HG03066 (cell line): ENCODE data around the gene TBC1D19.
"Not testable (repeated sequence)": the region's sequence is repeated elsewhere in the genome, so short reads cannot be mapped to it uniquely, and the experiment has no call there.

Experiments
- ATAC-seq: cut with Tn5 transposase; IDR thresholded peaks from one replicate; pipeline ENCODE4 v1.9.1; 2021; ENCODE audit warnings: low read depth; ENCODE audit not compliant: unreplicated experiment

TBC1D19 gene, protein sequence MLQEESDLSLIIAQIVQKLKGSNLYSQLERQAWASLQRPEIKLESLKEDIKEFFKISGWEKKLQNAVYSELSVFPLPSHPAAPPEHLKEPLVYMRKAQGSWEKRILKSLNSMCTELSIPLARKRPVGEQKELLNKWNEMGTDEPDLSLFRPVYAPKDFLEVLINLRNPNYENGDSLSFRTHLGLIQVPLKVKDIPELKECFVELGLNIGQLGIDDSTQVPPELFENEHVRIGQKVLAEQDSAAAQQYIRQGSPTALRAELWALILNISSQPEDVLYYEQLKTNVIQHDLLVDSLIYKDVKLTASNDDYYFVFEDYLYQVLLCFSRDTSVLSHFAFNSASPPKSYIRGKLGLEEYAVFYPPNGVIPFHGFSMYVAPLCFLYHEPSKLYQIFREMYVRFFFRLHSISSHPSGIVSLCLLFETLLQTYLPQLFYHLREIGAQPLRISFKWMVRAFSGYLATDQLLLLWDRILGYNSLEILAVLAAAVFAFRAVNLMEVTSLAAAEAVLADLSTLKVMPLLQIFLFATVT

DNA sequence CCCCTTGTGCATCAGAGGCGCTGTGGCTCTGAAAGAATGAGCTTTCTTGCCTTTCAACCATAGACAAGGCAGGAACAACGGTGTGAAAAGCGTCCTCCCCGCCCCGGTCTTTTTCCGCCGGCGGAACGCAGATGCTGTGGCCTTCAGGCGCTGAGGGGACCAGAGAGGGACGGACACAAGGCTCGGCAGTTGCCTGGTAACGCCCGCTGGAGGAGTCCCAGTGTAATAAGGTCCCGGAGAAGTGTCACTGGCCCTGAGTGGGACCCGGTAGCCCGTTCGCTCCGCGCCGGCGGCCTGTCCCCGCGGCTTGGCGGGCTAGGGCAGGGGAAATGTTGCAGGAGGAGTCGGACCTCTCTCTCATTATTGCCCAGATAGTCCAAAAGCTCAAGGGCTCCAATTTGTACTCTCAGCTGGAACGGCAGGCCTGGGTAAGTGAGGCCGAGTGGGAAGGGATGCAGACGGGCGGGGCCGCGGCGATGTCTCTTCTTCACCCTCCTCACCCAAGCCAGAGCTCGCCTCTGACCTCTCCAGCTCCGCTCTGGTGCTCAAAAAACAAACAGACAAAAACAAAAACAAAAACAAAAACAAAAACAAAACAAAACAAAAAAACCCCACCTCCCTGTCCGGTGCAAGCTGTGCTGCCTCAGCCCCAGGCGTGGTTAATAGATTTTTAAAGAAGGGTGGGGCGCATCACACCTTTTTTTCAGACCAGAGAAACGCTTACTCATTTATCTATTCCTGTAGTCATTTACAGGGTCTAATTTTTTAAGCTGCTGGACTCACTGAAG, at the start of gene TBC1D19:
TBC1D19 (plus strand) TSS at position 220 of the 788 bp plus-strand sequence; CDS start at position 330, 110 bp downstream.
- peak; percentile 99 for ATAC-seq

DNA sequence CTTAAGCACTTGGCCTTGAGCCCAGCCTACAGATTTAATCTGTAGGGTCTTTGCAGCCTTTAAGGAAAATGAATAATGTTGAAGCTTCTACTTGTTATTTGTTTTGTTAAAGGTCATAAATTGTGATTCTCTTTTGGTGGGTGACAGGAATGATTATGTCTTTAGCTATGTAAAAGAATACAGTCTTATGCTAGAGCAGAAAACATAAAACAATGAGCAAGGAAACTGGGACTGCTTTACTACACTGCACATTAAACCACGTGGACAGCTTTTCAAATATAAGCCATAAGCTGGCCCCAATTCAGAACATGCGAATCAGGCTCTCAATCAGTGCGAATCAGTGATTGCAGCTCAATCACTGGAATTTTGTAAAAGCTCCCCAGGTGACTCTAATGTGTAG, 40.9 kb upstream of the TBC1D19 start:
- no peak for ATAC-seq

DNA sequence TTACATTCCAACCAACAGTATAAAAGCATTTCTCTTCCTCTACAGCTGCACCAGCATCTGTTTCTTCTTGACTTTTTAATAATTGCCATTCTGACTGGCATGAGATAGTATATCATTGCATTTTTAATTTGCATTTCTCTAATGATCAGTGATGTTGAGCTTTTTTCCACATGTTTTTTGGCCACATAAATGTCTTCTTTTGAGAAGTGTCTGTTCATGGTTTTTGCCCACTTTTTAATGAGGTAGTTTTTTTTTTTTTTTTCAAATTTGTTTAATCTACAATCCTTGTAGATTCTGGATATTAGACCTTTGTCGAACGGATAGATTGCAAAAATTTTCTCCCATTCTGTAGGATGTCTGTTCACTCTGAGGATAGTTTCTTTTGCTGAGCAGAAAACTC, 39.5 kb upstream of the TBC1D19 start:
- no peak for ATAC-seq

DNA sequence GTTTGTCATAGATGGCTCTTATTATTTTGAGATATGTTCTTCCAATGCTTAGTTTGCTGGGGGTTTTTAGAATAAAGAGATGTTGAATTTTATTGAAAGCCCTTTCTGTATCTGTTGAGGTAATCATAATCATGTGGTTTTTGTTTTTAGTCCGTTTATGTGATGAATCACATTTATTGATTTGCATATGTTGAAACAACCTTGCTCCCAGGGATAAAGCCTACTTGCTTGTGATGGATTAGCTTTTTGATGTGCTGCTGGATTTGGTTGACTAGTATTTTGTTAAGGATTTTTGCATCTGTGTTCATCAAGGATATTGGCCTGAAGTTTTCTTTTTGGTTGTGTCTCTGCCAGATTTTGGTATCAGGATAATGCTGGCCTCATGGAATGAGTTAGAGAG, 35.5 kb upstream of the TBC1D19 start:
- not testable (repeated sequence) for ATAC-seq

DNA sequence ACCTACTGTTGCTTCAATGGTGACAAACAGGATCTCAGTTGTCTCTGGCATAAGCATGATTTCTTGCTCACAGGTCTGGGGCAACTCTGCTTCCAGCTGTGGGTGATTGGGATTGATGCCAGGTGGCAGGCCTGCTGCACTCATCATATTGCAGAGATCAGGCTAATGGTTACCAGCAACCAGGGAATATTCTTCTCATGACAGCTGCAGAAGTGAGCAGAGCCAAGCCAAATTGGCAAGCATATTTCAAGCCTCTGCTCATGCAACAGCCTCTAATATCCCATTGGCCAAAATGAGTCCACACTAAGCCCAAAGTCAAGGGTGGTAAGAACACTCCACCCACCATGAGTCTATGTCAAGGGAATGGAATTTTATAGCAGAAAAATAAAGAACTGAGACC, 26.7 kb upstream of the TBC1D19 start:
- ATAC-seq = no peak

DNA sequence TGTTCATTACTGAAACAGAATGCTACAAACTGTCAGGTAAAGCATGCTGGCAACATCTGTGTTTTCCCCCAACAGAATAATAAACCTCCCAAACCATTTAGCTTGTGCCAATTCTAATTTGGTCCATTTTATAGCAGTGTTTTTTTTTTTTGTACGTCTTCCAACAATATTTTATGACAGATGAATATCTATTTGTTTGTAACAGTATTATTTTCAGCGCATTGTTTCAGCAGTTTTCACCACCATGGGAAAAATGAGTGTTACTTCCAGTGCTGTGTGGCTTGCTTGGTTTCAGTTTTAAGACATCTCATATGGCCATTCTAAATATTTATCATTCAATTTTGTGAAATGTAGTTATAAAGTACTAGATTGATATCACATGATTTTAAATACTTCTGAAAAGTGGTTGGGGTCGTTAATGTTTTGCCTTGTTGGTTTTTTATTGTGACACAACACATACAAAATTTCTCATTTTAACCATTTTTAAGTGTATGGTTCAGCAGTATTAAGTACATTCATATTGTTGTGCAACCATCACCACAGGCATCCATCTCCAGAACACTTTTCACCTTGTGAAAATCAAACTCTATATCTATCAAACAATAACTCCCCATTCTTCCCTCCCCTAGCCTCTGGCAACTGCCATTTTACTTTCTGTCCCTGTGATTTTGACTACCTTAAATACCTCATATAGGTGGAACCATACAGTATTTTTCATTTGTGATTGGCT, 25.6 kb upstream of the TBC1D19 start:
- no peak for ATAC-seq

DNA sequence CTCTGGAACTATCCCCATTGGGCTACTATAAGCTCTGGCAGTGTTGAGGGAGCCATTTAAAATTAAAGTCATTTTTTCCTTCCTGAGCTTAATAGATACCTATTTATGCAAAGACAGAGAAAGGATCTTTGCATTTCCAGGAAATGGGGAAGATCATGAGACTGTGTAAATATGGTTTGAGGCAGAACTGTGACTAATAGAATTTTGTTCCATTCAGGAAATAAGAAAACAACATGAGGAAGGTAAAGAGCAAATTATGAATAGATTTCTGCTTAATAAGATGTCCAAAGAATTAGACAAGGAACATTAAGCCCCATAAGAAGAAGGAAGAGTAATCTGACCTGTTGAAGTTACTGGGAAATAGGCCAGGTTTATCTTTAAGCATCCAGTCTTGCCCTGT, 17.8 kb upstream of the TBC1D19 start:
- ATAC-seq = no peak

DNA sequence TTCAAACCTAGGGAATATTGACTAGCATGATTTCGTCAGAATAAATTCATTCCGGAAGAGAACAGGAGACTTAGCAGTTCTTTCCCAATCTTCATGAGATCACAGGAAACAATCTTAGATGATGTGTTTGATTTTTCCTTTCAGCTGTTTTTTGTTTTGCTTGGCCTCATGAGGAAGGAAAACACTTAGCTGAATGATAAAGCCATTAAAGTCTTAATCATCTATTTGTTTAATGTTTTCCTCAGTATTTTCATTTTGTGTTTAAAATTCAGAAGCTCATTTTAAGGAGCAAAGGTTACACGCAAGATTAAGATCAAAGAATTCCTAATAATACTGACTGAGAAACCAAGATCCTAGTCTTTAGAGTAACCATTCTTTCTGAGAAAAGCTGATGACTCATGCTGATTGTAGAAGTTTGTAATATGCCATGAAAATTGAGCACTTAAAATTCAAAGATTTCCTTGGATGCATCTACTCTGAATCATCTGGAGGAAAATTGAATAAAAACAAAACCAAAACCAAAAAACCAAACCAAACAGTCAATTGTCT, 15.4 kb upstream of the TBC1D19 start:
- ATAC-seq = no peak

DNA sequence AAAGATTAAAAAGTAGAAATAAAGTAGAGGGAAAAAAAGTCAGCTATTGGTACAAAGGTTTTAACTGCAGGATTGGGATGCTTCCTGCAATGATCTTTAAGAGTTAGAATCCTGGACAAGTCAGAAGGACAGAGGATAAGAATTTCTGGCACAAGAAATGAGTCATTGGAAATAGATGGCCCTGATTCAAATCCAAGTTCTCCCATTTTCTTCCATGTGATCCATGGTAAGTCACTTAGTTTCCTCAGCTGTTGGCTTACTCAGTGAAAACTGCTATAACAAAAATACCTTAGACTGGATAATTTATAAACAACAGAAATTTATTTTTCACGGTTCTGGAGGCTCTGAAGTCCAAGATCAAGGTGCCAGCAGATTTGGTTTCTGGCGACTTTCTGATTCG, 13.3 kb upstream of the TBC1D19 start:
- ATAC-seq = no peak

DNA sequence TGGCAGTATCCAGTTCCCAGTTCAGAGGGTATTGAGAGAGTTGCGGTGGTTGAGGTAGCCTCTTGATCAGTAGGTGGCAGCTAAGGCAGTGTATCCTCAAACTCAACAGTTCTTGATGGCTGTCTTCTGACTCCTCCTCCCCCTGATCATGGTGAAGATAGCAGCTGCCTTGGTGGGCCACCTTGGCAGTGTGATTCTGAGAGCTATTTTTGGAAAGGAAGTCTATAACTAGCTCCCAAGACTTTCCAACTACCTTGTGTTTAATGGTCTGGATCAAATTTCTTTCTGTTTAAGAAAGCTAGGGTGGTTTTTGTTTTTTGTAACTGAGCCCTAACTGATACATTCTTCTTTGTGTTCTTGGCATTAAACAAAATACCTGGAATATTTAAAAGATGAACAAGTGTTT, 10.5 kb upstream of the TBC1D19 start:
- no peak for ATAC-seq

DNA sequence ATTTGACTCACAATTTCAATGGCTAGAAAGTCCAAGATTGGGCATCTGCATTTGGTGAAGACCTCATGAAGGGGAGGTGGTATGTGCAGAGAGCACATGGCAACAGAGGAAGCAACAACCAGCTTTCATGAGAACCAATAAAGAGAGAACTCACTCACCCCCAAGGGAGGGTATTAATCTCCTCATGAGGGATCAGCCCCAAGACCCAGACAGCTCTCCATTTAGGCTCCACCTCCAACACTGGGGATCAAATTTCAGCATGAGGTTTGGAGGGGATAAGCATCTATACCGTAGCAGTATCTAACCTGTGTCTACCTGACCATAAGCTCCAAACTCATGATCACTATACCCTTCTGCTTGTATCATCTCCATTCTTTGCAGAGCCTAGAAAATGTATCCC, 9.3 kb upstream of the TBC1D19 start:
- no peak for ATAC-seq

DNA sequence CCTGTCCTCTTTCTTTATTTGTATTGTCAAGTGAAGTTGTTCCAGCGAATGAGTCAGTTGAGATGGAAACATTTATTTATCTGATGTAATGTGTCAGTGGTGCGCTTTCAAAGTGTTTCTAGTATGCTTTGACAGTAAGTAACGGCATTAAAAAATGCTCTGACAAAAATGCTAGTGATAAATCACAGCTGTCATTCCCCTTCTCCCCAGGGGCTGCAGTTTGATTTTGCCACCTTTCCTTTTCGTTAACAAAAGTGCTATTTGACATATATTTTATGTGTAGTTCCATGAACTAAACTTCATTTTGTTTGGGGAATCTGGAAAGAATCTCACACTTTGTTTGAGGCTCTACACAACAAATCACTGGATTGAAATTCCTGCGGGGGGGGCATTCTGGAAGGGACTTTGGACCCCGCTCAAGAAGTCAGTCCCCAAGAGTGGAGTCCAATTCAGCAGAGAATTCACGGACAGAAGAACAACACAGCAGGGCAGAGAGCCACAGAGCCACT, 7.6 kb upstream of the TBC1D19 start:
- ATAC-seq = no peak

DNA sequence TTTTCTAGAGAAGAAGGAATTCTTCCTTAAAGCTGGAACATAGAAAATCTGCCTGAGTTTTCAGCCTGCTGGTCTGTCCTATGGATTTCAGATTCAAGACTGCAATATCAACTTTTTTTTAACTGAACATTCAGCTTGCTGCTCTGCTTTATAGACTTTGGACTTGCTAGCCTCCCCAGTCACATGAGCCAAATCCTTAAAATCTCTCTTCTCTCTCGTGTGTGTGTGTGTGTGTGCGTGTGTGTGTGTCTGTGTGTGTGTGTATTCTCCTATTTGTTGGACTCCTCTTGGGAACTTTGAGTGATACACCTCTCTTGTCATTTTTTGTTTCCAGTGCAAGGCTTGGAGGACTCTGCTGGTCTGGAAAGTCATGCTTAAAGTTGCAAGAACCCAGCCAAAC, 6.8 kb upstream of the TBC1D19 start:
- ATAC-seq = no peak

DNA sequence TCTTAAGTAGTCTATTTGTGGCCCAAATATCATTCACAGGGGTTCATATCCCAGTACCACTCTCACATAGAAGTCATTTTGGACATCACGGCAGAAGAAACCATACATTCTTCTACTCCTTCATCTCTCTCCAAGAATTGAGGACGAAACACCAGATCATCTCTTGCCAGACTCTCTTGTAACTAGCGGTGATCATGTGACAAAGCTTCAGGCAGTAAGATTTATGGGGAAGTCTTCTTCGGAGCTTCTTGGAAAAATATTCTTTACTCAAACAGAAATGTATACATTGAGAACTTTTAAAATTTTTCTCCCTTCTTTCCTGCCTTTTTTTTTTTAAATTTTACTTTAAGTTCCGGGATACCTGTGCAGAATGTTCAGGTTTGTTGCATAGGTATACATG, 4.7 kb upstream of the TBC1D19 start:
- no peak for ATAC-seq

DNA sequence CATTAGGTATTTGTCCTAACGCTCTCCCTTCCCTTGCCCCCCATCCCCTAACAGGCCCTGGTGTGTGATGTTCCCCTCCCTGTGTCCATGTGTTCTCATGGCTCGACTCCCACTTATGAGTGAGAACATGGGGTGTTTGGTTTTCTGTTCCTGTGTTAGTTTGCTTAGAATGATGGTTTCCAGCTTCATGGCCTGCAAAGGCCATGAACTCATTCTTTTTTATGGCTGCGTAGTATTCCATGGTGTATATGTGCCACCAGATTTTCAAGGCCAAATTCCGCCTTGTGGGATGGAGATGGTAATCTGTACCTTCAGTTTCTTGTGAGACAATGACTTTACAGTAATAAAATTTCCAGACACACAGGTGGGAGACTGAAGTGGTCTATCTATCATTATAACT, 2.5 kb upstream of the TBC1D19 start:
- ATAC-seq = not testable (repeated sequence)

DNA sequence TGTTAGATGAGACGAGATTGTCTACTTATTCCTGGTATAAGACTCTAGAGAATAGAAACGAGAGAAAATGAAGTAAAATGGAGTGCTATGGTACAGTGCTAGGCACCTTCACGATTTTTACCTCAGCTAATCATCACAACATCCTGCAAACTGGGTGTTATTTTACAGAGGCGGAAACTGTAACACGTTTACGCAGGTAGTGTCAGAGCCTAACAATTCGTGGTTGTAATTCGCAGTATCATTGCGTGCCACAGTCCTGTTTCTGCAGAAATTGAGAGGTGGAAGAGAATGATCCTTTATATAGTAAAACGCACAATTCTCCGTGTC, 383 bp upstream of the TBC1D19 start:
- peak; percentile 45 for ATAC-seq

DNA sequence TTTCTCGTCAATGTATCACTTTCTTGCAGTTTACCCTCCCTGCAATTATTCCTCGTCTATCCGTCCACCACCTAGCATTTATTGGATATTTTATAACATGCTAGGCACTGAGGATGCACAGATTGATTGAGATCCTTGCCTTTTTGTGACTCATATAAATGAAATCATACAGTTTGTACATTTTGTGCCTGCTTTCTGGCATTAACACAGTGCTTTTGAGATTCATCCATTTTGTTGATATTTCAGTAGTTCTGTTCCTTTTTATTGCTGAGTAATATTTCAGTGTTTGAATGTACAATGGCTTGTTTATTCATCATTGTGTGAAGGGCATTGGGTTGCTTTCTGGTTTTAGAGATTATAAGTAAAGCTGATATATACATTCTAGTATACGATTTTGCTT, 841 bp downstream of the TBC1D19 start:
- no peak for ATAC-seq

DNA sequence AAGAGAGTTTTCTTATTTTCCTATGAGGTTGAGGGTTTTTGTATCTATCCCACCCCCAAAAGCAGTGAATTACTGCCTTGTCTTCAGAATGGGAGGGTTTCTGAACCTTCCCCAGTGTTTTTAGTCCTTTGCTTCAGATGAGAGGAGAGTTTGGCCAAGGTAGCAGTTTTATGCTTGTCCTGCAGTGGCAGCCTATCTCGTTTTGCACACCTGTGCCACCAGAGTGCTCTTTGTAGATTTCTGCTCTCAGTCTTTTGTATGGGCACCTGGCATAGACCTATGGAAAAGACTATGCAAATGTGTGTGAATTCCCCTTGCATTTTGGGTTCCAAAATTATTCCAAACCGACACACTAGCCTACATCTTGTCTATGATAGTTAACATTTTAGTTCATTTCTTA, 5.8 kb downstream of the TBC1D19 start:
- no peak for ATAC-seq

DNA sequence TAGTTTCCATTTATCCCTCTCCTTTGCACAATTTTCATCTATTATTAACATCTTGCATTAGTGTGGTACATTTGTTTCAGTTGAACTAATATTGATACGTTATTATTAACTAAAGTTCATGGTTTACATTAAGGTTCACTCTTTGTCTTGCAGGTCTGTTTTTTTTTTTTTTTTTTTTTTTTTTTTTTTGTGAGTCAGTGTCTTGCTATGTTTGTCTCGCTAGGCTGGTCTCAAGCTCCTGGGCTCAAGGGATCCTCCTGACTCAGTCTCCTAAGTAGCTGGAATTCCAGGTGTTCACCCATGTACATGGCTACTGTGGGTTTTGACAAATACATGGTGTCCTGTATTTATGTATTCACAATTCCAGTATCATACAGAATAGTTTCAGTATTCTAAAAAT, 6.8 kb downstream of the TBC1D19 start:
- no peak for ATAC-seq

DNA sequence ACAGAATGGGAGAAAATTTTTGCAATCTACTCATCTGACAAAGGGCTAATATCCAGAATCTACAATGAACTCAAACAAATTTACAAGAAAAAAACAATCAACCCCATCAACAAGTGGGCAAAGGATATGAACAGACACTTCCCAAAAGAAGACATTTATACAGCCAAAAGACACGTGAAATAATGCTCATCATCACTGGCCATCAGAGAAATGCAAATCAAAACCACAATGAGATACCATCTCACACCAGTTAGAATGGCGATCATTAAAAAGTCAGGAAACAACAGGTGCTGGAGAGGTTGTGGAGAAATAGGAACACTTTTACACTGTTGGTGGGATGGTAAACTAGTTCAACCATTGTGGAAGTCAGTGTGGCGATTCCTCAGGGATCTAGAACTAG, 9.7 kb downstream of the TBC1D19 start:
- not testable (repeated sequence) for ATAC-seq

DNA sequence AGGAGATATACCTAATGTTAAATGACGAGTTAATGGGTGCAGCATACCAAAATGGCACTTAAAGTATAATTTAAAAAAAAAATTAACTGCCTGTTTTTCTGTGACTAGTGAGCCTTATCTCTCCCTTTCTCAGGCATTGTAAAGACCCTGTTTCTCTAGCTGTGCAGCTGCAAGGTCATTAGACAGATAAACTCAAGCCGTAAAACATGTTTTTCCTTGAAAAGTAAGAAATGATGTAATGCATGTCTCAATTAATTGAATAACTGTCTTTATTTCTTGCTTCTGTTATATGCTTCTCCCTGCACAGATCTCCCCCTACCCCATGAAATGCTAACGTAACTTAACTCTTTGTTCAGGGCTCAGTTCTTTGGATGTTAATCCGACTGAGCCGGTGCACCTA, 10.5 kb downstream of the TBC1D19 start:
- no peak for ATAC-seq
